Astrocyte of the spinal cord (primary cell): Measurements from ENCODE around the gene GRM4.

Experiments
- DNase-seq: peaks from one replicate; pipeline ENCODE4 v3.0.0; 2011; ENCODE audit warnings: low read depth, low spot score
- H3K4me3 ChIP-seq: 2 replicates; pipeline ENCODE4 v1.5.1; 2011; ENCODE audit warnings: low read depth, mild to moderate bottlenecking, low read length, moderate library complexity
- in situ Hi-C: cut with HindIII; loops from 2 replicates; pipeline ENCODE4 v1.10.0; 2017; ENCODE audit warnings: low sequenced_read_pairs
- TF ChIP-seq, protein P1 (sequence below): IDR thresholded peaks from 2 replicates; pipeline ENCODE4 v1.5.1; 2012; ENCODE audit warnings: low read depth, mild to moderate bottlenecking, low read length, inconsistent platforms

Gene GRM4

GRCh38 chr6:34131326-34132290 lies 14.3 kb downstream of the GRM4 start:
- no peak overlapping the region for H3K4me3 ChIP-seq
- TF ChIP-seq, protein P1, sequence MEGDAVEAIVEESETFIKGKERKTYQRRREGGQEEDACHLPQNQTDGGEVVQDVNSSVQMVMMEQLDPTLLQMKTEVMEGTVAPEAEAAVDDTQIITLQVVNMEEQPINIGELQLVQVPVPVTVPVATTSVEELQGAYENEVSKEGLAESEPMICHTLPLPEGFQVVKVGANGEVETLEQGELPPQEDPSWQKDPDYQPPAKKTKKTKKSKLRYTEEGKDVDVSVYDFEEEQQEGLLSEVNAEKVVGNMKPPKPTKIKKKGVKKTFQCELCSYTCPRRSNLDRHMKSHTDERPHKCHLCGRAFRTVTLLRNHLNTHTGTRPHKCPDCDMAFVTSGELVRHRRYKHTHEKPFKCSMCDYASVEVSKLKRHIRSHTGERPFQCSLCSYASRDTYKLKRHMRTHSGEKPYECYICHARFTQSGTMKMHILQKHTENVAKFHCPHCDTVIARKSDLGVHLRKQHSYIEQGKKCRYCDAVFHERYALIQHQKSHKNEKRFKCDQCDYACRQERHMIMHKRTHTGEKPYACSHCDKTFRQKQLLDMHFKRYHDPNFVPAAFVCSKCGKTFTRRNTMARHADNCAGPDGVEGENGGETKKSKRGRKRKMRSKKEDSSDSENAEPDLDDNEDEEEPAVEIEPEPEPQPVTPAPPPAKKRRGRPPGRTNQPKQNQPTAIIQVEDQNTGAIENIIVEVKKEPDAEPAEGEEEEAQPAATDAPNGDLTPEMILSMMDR = no peak
- DNase-seq = no peak
- in situ Hi-C loops = no loop called here

DNA sequence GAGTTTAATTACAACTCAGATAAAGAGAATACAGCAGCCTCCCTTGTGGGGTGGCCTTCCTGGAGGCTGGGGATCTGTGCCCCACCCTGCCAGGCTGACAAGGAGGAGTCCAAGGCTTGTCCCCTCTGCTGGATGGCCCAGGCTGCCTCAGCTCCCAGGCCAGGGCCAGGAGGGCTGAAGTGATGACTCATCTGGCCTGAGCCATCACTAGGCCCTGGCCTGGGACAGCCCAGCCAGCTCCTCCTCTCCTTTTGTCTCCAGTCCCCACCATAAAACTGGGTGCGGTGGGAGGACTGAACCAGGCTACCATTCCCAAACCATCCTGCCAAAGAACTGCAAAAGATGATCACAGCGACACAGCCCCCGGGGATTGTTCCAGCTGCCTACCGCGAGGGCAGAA lies 15.0 kb downstream of the GRM4 start:
- TF ChIP-seq, protein P1 = no peak
- no peak overlapping the region for H3K4me3 ChIP-seq
- DNase-seq = no peak
- in situ Hi-C loops = no loop called here

DNA sequence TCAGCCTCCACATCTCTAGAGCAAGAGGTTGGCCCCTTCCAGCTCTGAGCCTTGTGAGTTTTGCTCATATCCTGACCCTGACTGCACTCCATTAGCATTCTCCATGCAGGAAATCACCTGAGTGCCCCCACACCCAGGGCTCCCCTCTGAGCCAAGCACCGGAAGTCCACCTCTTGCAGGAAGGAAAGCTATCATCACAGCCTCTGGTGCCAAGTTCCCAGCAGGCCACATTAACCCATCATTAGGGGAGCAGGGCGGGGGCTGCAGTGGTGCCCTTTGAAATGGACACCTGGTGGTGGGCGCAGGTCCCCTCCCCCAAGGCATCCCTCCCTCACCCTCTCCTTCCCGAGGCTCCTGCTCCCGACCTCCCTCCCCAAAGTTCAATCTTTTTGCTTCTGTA lies 16.1 kb downstream of the GRM4 start:
- no peak overlapping the region for H3K4me3 ChIP-seq
- TF ChIP-seq, protein P1 = no peak
- no peak for DNase-seq
- in situ Hi-C loops = no loop called here

- in situ Hi-C loops = no loop called here
- no peak overlapping the region for H3K4me3 ChIP-seq
- DNase-seq = no peak
- TF ChIP-seq, protein P1 = no peak
Measured at GRCh38 chr6:34128045-34128444, 17.8 kb downstream of the GRM4 start.

DNA sequence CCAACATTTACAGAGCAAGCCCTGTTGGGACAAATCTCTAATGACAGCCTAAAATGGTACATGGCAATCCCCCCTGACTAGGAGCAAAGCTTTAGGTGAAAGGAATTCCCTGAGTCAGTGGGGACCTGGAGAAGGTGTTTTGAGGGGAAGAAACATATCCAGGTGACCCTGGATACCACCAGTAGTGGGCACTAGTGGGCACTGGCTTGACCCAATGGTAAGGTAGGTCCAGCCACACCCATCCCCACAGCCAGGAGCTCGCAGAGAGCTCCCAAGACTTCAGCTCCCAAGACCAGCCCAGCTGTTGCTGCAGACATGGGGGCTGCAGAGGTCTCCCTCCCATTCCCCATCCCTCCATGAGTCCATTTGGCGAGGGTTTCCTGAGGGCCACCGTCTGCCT lies 19.5 kb downstream of the GRM4 start:
- TF ChIP-seq, protein P1 = no peak
- in situ Hi-C loops = no loop called here
- H3K4me3 ChIP-seq = no peak overlapping the region
- no peak for DNase-seq

- TF ChIP-seq, protein P1 = no peak
- no peak overlapping the region for H3K4me3 ChIP-seq
- in situ Hi-C loops = no loop called here
- DNase-seq = no peak
Measured at GRCh38 chr6:34125939-34126338, 19.9 kb downstream of the GRM4 start.
